NCI-H82 treated with DMSO at 0.1 percent for 48 hours (cell line): ENCODE results near the gene IQGAP1.

Source experiments
- DNase-seq: peaks from one replicate; lab custom pipeline; 2025; ENCODE audit not compliant: unreplicated experiment; lab: John Stamatoyannopoulos, UW

IQGAP1 gene

GRCh38 chr15:90529011-90529370 lies 140.9 kb downstream of the IQGAP1 start:
- DNase-seq: no peak

GRCh38 chr15:90529371-90530249 lies 141.6 kb downstream of the IQGAP1 start, which contains the start of gene CRTC3:
Gene CRTC3 (plus strand): TSS chr15:90529923. CDS start chr15:90530072, 149 bp downstream.
- no peak for DNase-seq

- DNase-seq: no peak
Measured at GRCh38 chr15:90530250-90531051, 142.4 kb downstream of the IQGAP1 start.

GRCh38 chr15:90531147-90531546 lies 143.1 kb downstream of the IQGAP1 start:
- no peak for DNase-seq

GRCh38 chr15:90535254-90535653 lies 147.2 kb downstream of the IQGAP1 start:
- no peak for DNase-seq

- DNase-seq: no peak
Measured at GRCh38 chr15:90539789-90540188, 151.7 kb downstream of the IQGAP1 start.

- no peak for DNase-seq
Measured at GRCh38 chr15:90540768-90541167, 152.7 kb downstream of the IQGAP1 start.

- no peak for DNase-seq
Measured at GRCh38 chr15:90545095-90545494, 157.1 kb downstream of the IQGAP1 start.

GRCh38 chr15:90547540-90547939 lies 159.5 kb downstream of the IQGAP1 start:
- no peak for DNase-seq

GRCh38 chr15:90550919-90551318 lies 162.9 kb downstream of the IQGAP1 start:
- DNase-seq: no peak
